Adrenal gland (tissue), 5 donors: ENCODE results near the gene ZNF74.

Source experiments
- POLR2A ChIP-seq, 2 donors: fragments of 450-650 bp; IDR thresholded peaks; one replicate each; pipeline ENCODE4 v1.6.1; 2017; ENCODE audit warnings: antibody characterized with exemption in 2 of 2, mild to moderate bottlenecking in 2 of 2, moderate library complexity in 1 of 2
- TF ChIP-seq, protein P1 (sequence below), 6 experiments: fragments of 450-650 bp in 4 of 6; fragments of 200-600 bp in 2 of 6; sonication (generic) in 1 of 6; IDR thresholded peaks; 1 replicate in 5 of 6; 2 replicates in 1 of 6; pipeline versions ENCODE4 v1.5.1 to v1.8.0; 2016 to 2021; ENCODE audit warnings: antibody characterized with exemption in 6 of 6, mild to moderate bottlenecking in 2 of 6, moderate library complexity in 1 of 6
- donor health status: DM: no; HTN: no; CAD: no.

DNA sequence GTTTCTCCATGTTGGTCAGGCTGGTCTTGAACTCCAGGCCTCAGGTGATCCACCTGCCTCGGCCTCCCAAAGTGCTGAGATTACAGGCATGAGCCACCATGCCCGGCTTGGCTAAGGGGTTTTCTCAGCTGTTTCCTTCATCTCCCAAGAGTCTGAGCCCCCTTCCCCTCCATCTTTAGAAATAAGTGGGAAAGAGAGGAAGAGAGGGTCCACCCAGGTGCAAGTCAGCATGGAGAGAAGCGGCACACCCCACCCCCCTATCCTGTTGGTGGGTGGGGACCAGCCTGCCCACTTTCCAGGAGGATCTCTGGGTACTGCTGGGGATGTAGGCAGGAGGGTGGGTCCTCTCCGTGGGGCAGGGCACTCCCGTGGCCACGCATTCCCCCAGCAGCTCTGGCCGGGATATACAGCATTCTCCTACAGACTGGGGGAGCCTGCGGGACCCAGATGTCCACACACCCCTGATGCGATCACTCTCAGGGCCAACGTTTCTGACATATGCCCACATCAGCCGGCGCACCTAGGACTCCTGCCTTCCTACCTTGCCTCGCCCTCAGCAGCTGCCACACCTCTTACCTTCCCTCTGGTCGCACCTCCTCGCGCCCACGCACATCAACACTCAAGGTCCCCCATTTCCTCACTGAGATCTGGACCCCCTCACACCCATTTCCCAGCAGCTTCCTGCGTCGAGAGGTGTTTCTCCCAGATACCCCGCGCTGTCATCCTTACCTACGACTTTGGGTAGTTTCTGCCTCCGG lies 34.7 kb downstream of the ZNF74 start:
- TF ChIP-seq, protein P1, sequence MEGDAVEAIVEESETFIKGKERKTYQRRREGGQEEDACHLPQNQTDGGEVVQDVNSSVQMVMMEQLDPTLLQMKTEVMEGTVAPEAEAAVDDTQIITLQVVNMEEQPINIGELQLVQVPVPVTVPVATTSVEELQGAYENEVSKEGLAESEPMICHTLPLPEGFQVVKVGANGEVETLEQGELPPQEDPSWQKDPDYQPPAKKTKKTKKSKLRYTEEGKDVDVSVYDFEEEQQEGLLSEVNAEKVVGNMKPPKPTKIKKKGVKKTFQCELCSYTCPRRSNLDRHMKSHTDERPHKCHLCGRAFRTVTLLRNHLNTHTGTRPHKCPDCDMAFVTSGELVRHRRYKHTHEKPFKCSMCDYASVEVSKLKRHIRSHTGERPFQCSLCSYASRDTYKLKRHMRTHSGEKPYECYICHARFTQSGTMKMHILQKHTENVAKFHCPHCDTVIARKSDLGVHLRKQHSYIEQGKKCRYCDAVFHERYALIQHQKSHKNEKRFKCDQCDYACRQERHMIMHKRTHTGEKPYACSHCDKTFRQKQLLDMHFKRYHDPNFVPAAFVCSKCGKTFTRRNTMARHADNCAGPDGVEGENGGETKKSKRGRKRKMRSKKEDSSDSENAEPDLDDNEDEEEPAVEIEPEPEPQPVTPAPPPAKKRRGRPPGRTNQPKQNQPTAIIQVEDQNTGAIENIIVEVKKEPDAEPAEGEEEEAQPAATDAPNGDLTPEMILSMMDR (IDR thresholded peaks at IDR 0.05) = no peak
- no peak for TF ChIP-seq POLR2A (IDR thresholded peaks at IDR 0.05)
